HepG2 (cell line): ENCODE measurements around the gene TXNIP. TPM values are rescaled to one million over a fixed set of nuclear protein-coding genes. Genes with fewer than 3 reads are reported as not detected.
A peak's percentile ranks its signal among the peaks of the same experiment; 100 is the strongest.

Experiments used
- ARID4A ChIP-seq: sonication (generic); formaldehyde crosslinking; IDR thresholded peaks from 2 replicates; pipeline ENCODE4 v1.5.0; 2020; ENCODE audit warnings: mild to moderate bottlenecking, missing genetic modification reagents, borderline replicate concordance
- ASH2L ChIP-seq: fragments of 300-600, 200-600 bp; sonication (generic); IDR thresholded peaks from 2 replicates; pipeline ENCODE4 v1.7.0; 2017; ENCODE audit warnings: low read depth, mild to moderate bottlenecking, moderate library complexity, mixed read lengths, low read length; ENCODE audit not compliant: insufficient read length
- DPF2 ChIP-seq: sonication (generic); formaldehyde crosslinking; IDR thresholded peaks from 2 replicates; pipeline ENCODE4 v1.4.0; 2020; ENCODE audit warnings: mild to moderate bottlenecking, low read depth, missing genetic modification reagents, borderline replicate concordance
- DR1 ChIP-seq: sonication (generic); formaldehyde crosslinking; IDR thresholded peaks from 2 replicates; pipeline ENCODE4 v1.8.0; 2021; ENCODE audit warnings: mild to moderate bottlenecking, missing genetic modification reagents, inconsistent platforms
- E2F1 ChIP-seq: sonication (generic); formaldehyde crosslinking; IDR thresholded peaks from 2 replicates; pipeline ENCODE4 v1.5.0; 2020; ENCODE audit warnings: missing genetic modification reagents
- HNRNPLL ChIP-seq: fragments of 200-400 bp; formaldehyde crosslinking; IDR thresholded peaks from 2 replicates; pipeline ENCODE4 v1.6.1; 2017; ENCODE audit warnings: mild to moderate bottlenecking, low read depth, low read length; ENCODE audit not compliant: poor library complexity, severe bottlenecking
- HOXD1 ChIP-seq: sonication (generic); formaldehyde crosslinking; IDR thresholded peaks from 2 replicates; pipeline ENCODE4 v1.5.0; 2020; ENCODE audit warnings: missing genetic modification reagents
- MTA1 ChIP-seq: sonication (generic); formaldehyde crosslinking; IDR thresholded peaks from 2 replicates; pipeline ENCODE4 v1.4.0; 2020; ENCODE audit warnings: missing genetic modification reagents, mild to moderate bottlenecking, borderline replicate concordance
- MXD4 ChIP-seq: IDR thresholded peaks from 2 replicates; pipeline ENCODE4 v1.6.1; 2016; ENCODE audit warnings: mild to moderate bottlenecking, missing biosample characterization, missing genetic modification reagents
- NCOA5 ChIP-seq: sonication (generic); formaldehyde crosslinking; IDR thresholded peaks from 2 replicates; pipeline ENCODE4 v1.4.0; 2020; ENCODE audit warnings: missing genetic modification reagents
- NKX3-1 ChIP-seq: sonication (generic); formaldehyde crosslinking; IDR thresholded peaks from 2 replicates; pipeline ENCODE4 v1.5.0; 2020; ENCODE audit warnings: missing genetic modification reagents
- NR2F2 ChIP-seq: IDR thresholded peaks from 2 replicates; pipeline ENCODE4 v1.6.1; 2012; ENCODE audit warnings: low read depth, inconsistent platforms, borderline replicate concordance
- RBFOX2 ChIP-seq: fragments of 200-400 bp; formaldehyde crosslinking; IDR thresholded peaks from 2 replicates; pipeline ENCODE4 v1.6.1; 2017; ENCODE audit warnings: low read depth, mild to moderate bottlenecking, low read length
- SRSF4 ChIP-seq: fragments of 200-400 bp; formaldehyde crosslinking; IDR thresholded peaks from one replicate; pipeline ENCODE4 v1.6.1; 2018; ENCODE audit warnings: mild to moderate bottlenecking, low read depth, low read length, moderate library complexity; ENCODE audit not compliant: poor library complexity, severe bottlenecking
- SRSF9 ChIP-seq: fragments of 200-400 bp; formaldehyde crosslinking; IDR thresholded peaks from 2 replicates; pipeline ENCODE4 v1.6.1; 2018; ENCODE audit warnings: borderline replicate concordance, mild to moderate bottlenecking, low read depth, low read length; ENCODE audit not compliant: insufficient read depth, poor library complexity, severe bottlenecking
- TP53 ChIP-seq: sonication (generic); formaldehyde crosslinking; conservative IDR thresholded peaks from 2 replicates; pipeline ENCODE4 v1.4.0; 2020; ENCODE audit warnings: missing genetic modification reagents
- ZMYM4 ChIP-seq: sonication (generic); formaldehyde crosslinking; IDR thresholded peaks from 2 replicates; pipeline ENCODE4 v1.8.1; 2023; ENCODE audit warnings: mild to moderate bottlenecking, missing genetic modification reagents
- ZNF317 ChIP-seq: sonication (generic); formaldehyde crosslinking; IDR thresholded peaks from 2 replicates; pipeline ENCODE4 v1.5.0; 2020; ENCODE audit warnings: mild to moderate bottlenecking, missing genetic modification reagents
- ZNF709 ChIP-seq: sonication (generic); formaldehyde crosslinking; IDR thresholded peaks from 2 replicates; pipeline ENCODE4 v1.5.0; 2020; ENCODE audit warnings: mild to moderate bottlenecking, missing genetic modification reagents
- ZNF724P ChIP-seq: sonication (generic); formaldehyde crosslinking; IDR thresholded peaks from 2 replicates; pipeline ENCODE4 v1.8.0; 2022; ENCODE audit warnings: missing genetic modification reagents, borderline replicate concordance
- ZNF768 ChIP-seq: sonication (generic); formaldehyde crosslinking; IDR thresholded peaks from 2 replicates; pipeline ENCODE4 v1.4.0; 2020; ENCODE audit warnings: missing genetic modification reagents
- polyA plus RNA-seq, 8 experiments: library from polyadenylated mRNA; depleted of rRNA in 3 of 8; stranded (reverse) in 7 of 8; unstranded in 1 of 8; fragments of >200 nt; fragmentation: Illumina TruSeq in 4 of 8; extraction: Trizol in 4 of 8; gene quantifications; 2 replicates each; pipeline versions ENCODE4 v1.2.1 to v1.2.3, GENCODE V29; 2011 to 2016; ENCODE audit warnings: low read depth in 4 of 8, missing spikeins in 1 of 8, mixed read lengths in 1 of 8; ENCODE audit not compliant: insufficient read depth in 1 of 8
- total RNA-seq, 5 experiments: library from RNA; depleted of rRNA; stranded (reverse); fragments of >200 nt; fragmentation: Illumina TruSeq; extraction: Trizol; gene quantifications; 2 replicates each; pipeline ENCODE4 v1.2.3, GENCODE V29; 2016; ENCODE audit warnings: low read depth in 1 of 5
- TF ChIP-seq, protein P1 (sequence below): IDR thresholded peaks from 2 replicates; pipeline ENCODE4 v1.6.1; 2016; ENCODE audit warnings: missing biosample characterization, missing genetic modification reagents, low read depth
- TF ChIP-seq, protein P2 (sequence below): sonication (generic); formaldehyde crosslinking; IDR thresholded peaks from 2 replicates; pipeline ENCODE4 v1.5.1; 2020; ENCODE audit warnings: missing genetic modification reagents, mild to moderate bottlenecking, borderline replicate concordance

Gene TXNIP
- total and polyA plus RNA-seq, 2 of the 13 experiments (the other 11 are each of a cell fraction or from before 2014, with no cell fraction given), result 24.4 to 237 TPM

GRCh38 chr1:146035048-146035423 is 38.7 kb upstream of the TXNIP start (continued):
- TF ChIP-seq, protein P1, sequence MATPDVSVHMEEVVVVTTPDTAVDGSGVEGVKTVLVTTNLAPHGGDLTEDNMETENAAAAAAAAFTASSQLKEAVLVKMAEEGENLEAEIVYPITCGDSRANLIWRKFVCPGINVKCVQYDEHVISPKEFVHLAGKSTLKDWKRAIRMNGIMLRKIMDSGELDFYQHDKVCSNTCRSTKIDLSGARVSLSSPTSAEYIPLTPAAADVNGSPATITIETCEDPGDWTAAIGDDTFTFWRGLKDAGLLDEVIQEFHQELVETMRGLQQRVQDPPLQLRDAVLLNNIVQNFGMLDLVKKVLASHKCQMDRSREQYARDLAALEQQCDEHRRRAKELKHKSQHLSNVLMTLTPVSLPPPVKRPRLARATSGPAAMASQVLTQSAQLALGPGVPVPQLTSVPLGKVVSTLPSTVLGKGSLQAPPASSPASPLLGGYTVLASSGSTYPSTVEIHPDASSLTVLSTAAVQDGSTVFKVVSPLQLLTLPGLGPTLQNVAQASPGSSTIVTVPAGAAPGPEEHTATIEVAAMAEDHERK (CRISPR knock-in tag), result no peak
- no peak for TF ChIP-seq MTA1 (CRISPR knock-in tag)
- no peak for TF ChIP-seq RBFOX2
- no peak for TF ChIP-seq ASH2L
- no peak for TF ChIP-seq ZNF768 (CRISPR knock-in tag)
- TF ChIP-seq ZNF724P, result no peak
- no peak for TF ChIP-seq HNRNPLL
- TF ChIP-seq DPF2 (CRISPR knock-in tag), result no peak
- TF ChIP-seq NR2F2, result no peak
- no peak for TF ChIP-seq SRSF9
- TF ChIP-seq TP53 (CRISPR knock-in tag), result no peak
- TF ChIP-seq ARID4A, result peak; percentile 5; the same call in 1 of the 2 replicates
- TF ChIP-seq DR1 (CRISPR knock-in tag), result no peak
- TF ChIP-seq NKX3-1 (CRISPR knock-in tag), result no peak
- TF ChIP-seq HOXD1 (CRISPR knock-in tag), result no peak
- TF ChIP-seq ZNF317 (CRISPR knock-in tag), result no peak
- TF ChIP-seq ZMYM4 (CRISPR knock-in tag), result no peak; the same call in 1 of the 2 replicates
- TF ChIP-seq MXD4 (CRISPR knock-in tag), result no peak; the same call in 1 of the 2 replicates
- TF ChIP-seq NCOA5 (CRISPR knock-in tag), result no peak
- TF ChIP-seq ZNF709 (CRISPR knock-in tag), result no peak
- no peak for TF ChIP-seq E2F1 (CRISPR knock-in tag)
- no peak for TF ChIP-seq SRSF4
- TF ChIP-seq, protein P2, sequence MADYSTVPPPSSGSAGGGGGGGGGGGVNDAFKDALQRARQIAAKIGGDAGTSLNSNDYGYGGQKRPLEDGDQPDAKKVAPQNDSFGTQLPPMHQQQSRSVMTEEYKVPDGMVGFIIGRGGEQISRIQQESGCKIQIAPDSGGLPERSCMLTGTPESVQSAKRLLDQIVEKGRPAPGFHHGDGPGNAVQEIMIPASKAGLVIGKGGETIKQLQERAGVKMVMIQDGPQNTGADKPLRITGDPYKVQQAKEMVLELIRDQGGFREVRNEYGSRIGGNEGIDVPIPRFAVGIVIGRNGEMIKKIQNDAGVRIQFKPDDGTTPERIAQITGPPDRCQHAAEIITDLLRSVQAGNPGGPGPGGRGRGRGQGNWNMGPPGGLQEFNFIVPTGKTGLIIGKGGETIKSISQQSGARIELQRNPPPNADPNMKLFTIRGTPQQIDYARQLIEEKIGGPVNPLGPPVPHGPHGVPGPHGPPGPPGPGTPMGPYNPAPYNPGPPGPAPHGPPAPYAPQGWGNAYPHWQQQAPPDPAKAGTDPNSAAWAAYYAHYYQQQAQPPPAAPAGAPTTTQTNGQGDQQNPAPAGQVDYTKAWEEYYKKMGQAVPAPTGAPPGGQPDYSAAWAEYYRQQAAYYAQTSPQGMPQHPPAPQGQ (CRISPR knock-in tag), result no peak
